ENCODE measurements around the gene CSTB. TPM values are rescaled to one million over a fixed set of nuclear protein-coding genes. Genes with fewer than 3 reads are reported as not detected.

CSTB gene
- total and polyA plus RNA-seq, 7 experiments from 2014 or later = 14.7 to 66.5 (median 37.9) TPM

DNA sequence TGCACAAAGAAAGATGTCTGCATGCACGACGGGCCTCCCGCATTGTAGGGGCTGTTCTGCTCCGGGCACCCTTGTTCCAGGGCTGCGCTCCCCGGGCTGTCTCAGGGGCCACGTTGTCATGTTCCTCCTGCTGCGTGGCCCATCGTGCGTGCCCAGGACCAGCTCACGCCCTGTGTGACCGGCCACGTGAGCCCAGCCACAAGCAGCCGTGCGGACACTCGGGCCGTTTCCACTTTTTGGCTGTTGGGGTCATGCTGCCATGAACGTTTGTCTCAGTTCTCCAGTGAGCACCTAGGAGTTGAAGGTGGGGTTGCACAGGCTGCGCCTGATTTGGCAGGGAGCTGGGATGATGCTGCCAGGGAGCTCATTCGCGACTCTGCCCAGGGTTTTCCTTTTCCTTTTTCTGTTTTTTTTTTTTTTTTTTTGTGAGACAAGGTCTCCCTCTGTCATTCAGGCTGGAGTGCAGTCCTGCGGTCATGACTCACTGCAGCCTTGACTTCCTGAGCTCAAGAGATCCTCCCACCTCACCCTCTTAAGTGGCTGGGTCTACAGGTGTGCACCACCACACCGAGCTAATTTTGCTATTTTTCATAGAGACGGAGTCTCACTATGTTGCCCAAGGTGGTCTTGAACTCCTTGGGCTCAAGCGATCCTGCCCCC is 39.8 kb downstream of the CSTB start:
- Histone ChIP-seq H3K4me1 (ENCODE audit: control insufficient read depth in 2 of 2, insufficient read depth in 2 of 2, low read length in 2 of 2) (no peaks in the 10 kb centered on the region), H3K9me3 (ENCODE audit: control insufficient read depth in 2 of 3, low read length in 3 of 3) (no peaks in the 10 kb centered on the region), H3K4me3 (ENCODE audit: low read length) (no peak overlapping the region), H3K27ac (ENCODE audit: low read depth, low read length) (no peak overlapping the region), H3K27me3 (ENCODE audit: control insufficient read depth in 2 of 2, insufficient read depth in 2 of 2, low read length in 2 of 2) (no peaks in the 10 kb centered on the region), H3K36me3 (ENCODE audit: control insufficient read depth in 2 of 3, insufficient read depth in 3 of 3, low read length in 3 of 3) (peaks cover 0 to 27% (median 3%) of the 10 kb centered on the region in 3 experiments)
- ATAC-seq (no peak), DNase-seq (no peak)
- Mint-ChIP-seq H3K27ac (peak overlapping the region in 1 of 9 donors; percentile 23), H3K36me3 (peaks cover 0 to 13% (median 0%) of the 10 kb centered on the region in 5 donors), H3K9me3 (no peaks in the 10 kb centered on the region), H3K27me3 (no peaks in the 10 kb centered on the region), H3K4me1 (peaks cover 15 to 34% (median 22%) of the 10 kb centered on the region in 7 donors), H3K4me3 (no peak overlapping the region)
- CTCF ChIA-PET = interaction anchor here (0.5 kb wide), 1 partner anchor 15 kb away, joined by 3 read pairs; no protein-coding TSS in a partner anchor
- POLR2A ChIA-PET = interaction anchor here (0.6 kb wide), 2 partner anchors 9 to 267 kb away, joined by 3 read pairs; no protein-coding TSS in a partner anchor
- intact Hi-C loops (cut with micrococcal nuclease) = no loop called here

DNA sequence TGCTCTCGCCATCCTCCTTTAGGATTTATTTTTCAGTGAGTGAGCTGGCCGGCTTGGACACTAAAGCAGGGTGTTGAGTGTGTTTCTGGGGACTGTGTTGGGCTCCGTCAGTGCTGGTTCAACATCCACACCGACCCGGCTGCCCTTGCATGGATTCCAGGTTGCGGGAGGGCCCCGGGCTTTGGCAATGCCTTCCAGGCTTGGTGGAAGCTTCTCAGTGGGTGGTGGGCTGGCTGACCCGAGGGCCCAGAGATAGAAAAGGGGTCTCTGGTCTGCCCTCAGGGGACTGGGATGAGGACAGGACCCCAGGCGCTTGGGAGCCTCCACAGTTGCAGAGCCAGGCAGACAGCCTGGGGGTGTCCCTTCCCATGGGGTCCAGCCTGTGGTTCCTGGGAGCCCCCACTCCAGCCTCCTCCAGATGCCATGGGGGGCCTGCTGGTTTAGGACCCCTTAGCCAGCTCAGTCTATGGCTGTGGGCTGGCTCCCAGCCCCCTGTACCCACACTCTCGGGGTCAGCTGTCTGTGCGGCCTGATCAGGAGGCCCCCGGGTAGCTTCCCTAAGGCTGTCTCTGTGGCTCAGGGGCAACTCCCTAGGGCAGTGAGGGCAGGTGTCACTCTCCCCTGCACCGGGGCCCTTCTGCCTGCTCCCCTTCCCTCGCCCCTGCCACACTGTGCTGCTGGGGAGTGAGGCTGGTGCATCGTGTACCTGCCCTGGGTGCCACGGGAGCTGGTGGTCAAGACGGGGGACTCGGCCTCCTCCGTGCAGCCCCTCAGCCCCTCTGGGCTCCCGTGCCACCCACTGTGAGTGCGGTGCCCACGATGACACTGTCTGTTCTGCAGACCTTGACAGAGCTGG is 40.6 kb downstream of the CSTB start:
- ATAC-seq (no peak), DNase-seq (no peak)
- Histone ChIP-seq H3K27ac (ENCODE audit: low read depth, low read length) (no peak overlapping the region), H3K27me3 (ENCODE audit: control insufficient read depth in 2 of 2, insufficient read depth in 2 of 2, low read length in 2 of 2) (no peaks in the 10 kb centered on the region), H3K4me3 (ENCODE audit: low read length) (no peak overlapping the region), H3K4me1 (ENCODE audit: control insufficient read depth in 2 of 2, insufficient read depth in 2 of 2, low read length in 2 of 2) (no peaks in the 10 kb centered on the region), H3K36me3 (ENCODE audit: control insufficient read depth in 2 of 3, insufficient read depth in 3 of 3, low read length in 3 of 3) (peaks cover 0 to 27% (median 3%) of the 10 kb centered on the region in 3 experiments), H3K9me3 (ENCODE audit: control insufficient read depth in 2 of 3, low read length in 3 of 3) (no peaks in the 10 kb centered on the region)
- ChIA-PET POLR2A (no interaction called here), CTCF (interaction anchor here (0.5 kb wide), 1 partner anchor 14 kb away, joined by 3 read pairs; no protein-coding TSS in a partner anchor)
- Mint-ChIP-seq H3K4me1 (peaks cover 20 to 34% (median 22%) of the 10 kb centered on the region in 7 donors), H3K36me3 (peaks cover 0 to 15% (median 0%) of the 10 kb centered on the region in 5 donors), H3K9me3 (no peaks in the 10 kb centered on the region), H3K4me3 (no peak overlapping the region), H3K27me3 (no peaks in the 10 kb centered on the region), H3K27ac (peak overlapping the region in 1 of 9 donors; percentile 51)
- intact Hi-C loops (cut with micrococcal nuclease) = no loop called here

DNA sequence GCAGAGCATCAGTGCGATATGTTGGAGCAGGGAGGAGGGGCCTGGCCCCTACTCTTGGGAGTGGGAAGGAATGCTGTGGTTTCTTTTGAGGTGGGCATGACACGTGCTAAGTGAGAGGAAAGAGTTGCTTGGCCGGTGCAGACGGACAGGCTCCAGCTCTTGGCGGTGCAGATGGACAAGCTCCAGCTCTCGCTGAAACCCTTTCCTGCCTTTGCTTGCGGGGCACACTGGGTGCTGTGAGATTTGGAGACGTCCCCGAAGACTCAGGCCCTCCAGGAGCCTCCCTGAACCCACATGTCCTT is 41.2 kb downstream of the CSTB start:
- Histone ChIP-seq H3K4me3 (ENCODE audit: low read length) (no peak overlapping the region), H3K36me3 (ENCODE audit: control insufficient read depth in 2 of 3, insufficient read depth in 3 of 3, low read length in 3 of 3) (peaks cover 0 to 27% (median 3%) of the 10 kb centered on the region in 3 experiments), H3K9me3 (ENCODE audit: control insufficient read depth in 2 of 3, low read length in 3 of 3) (no peaks in the 10 kb centered on the region), H3K4me1 (ENCODE audit: control insufficient read depth in 2 of 2, insufficient read depth in 2 of 2, low read length in 2 of 2) (no peaks in the 10 kb centered on the region), H3K27me3 (ENCODE audit: control insufficient read depth in 2 of 2, insufficient read depth in 2 of 2, low read length in 2 of 2) (no peaks in the 10 kb centered on the region), H3K27ac (ENCODE audit: low read depth, low read length) (no peak overlapping the region)
- POLR2A ChIA-PET = no interaction called here
- Mint-ChIP-seq H3K4me3 (no peak overlapping the region), H3K4me1 (peaks cover 17 to 36% (median 23%) of the 10 kb centered on the region in 7 donors), H3K9me3 (no peaks in the 10 kb centered on the region), H3K36me3 (peaks cover 0 to 15% (median 0%) of the 10 kb centered on the region in 5 donors), H3K27me3 (no peaks in the 10 kb centered on the region), H3K27ac (peak overlapping the region in 3 of 9 donors; percentile 19 to 51 (median 38))
- CTCF ChIA-PET = no interaction called here
- intact Hi-C loops (cut with micrococcal nuclease) = no loop called here
- DNase-seq (no peak), ATAC-seq (no peak)

DNA sequence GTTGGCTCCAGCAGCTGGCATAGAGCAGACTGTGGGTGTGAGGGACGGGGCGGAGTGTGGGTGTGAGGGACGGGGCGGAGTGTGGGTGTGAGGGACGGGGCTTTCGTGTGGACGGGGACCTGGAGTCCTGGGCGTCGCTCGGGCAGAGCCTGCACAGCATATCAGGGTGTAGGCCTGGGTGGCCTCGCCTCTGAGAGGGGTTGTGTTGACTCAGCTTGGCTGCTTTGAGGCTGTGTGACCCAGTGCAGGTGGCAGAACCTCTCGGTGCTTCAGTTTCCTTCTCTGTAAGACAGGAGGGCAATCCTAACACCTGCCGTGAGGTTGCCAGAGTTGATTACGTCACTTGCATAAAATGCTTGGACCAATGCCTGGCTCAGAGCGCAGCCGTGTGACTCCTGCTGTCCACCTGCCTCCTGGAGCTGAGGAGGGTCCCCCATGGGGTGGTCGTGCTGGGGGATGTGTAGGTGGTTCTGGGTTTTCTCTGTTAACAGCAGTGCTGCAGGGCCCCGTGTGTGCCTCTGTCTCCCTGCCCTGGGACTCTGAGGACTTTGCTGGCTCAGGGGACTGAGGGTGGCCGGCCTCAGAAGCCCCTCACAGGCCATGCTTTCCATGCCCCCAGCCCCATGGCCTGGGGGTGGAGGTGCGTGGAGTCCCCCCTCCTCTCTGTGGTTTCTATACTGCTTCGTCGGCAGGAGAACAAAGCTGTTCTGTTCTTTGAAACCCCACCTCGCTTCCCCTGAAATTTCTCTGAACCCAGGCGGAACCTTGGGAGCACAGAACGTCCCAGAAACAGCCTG is 41.8 kb downstream of the CSTB start:
- Mint-ChIP-seq H3K4me1 (peaks cover 20 to 41% (median 27%) of the 10 kb centered on the region in 7 donors), H3K36me3 (peaks cover 0 to 13% (median 0%) of the 10 kb centered on the region in 5 donors), H3K4me3 (peak overlapping the region in 4 of 10 donors; percentile 12 to 76 (median 72)), H3K9me3 (no peaks in the 10 kb centered on the region), H3K27ac (peak overlapping the region in 5 of 9 donors; percentile 28 to 95 (median 65)), H3K27me3 (no peaks in the 10 kb centered on the region)
- DNase-seq (no peak), ATAC-seq (no peak)
- POLR2A ChIA-PET = no interaction called here
- CTCF ChIA-PET = no interaction called here
- H3K4me1 ChIP-seq (ENCODE audit: control insufficient read depth in 2 of 2, insufficient read depth in 2 of 2, low read length in 2 of 2) = no peaks in the 10 kb centered on the region
- H3K9me3 ChIP-seq (ENCODE audit: control insufficient read depth in 2 of 3, low read length in 3 of 3) = no peaks in the 10 kb centered on the region
- no peaks in the 10 kb centered on the region for H3K27me3 ChIP-seq (ENCODE audit: control insufficient read depth in 2 of 2, insufficient read depth in 2 of 2, low read length in 2 of 2)
- H3K4me3 ChIP-seq (ENCODE audit: low read length) = no peak overlapping the region
- no peak overlapping the region for H3K27ac ChIP-seq (ENCODE audit: low read depth, low read length)
- intact Hi-C loops (cut with micrococcal nuclease) = no loop called here
- peaks cover 0 to 27% (median 3%) of the 10 kb centered on the region in 3 experiments for H3K36me3 ChIP-seq (ENCODE audit: control insufficient read depth in 2 of 3, insufficient read depth in 3 of 3, low read length in 3 of 3)

DNA sequence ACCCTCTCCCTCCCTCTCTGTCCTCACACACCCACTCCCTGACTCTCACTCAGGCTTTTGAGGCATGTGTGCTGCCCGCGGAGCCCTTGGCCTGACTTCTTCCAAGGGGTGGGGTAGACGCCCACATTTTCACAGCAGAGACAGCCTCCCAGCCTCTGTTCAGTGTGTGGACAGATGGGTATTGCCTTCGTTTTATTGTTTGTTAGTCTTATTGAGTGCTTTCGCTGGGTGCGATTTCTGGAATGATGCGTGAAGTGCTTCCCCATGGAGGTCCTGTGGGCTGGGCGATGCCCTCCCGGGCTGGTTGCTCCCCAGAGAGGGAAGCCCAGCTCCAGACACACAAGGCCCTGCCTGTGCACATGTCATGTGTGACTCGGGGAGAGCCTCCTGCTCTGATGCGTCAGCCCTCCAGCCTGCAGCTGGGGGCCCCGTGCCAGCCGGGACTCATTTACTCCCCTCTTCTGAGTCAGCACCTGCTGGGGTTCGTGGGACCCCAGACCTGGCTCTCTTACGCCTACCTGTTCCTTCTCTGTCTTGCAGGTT is 42.5 kb downstream of the CSTB start:
- Histone ChIP-seq H3K9me3 (ENCODE audit: control insufficient read depth in 2 of 3, low read length in 3 of 3) (no peaks in the 10 kb centered on the region), H3K4me1 (ENCODE audit: control insufficient read depth in 2 of 2, insufficient read depth in 2 of 2, low read length in 2 of 2) (no peaks in the 10 kb centered on the region), H3K27me3 (ENCODE audit: control insufficient read depth in 2 of 2, insufficient read depth in 2 of 2, low read length in 2 of 2) (no peaks in the 10 kb centered on the region), H3K27ac (ENCODE audit: low read depth, low read length) (no peak overlapping the region), H3K4me3 (ENCODE audit: low read length) (no peak overlapping the region), H3K36me3 (ENCODE audit: control insufficient read depth in 2 of 3, insufficient read depth in 3 of 3, low read length in 3 of 3) (peaks cover 0 to 27% (median 3%) of the 10 kb centered on the region in 3 experiments)
- CTCF ChIA-PET = no interaction called here
- peaks cover 0 to 9% (median 0%) of the 10 kb centered on the region in 5 donors for H3K36me3 Mint-ChIP-seq
- H3K9me3 Mint-ChIP-seq = no peaks in the 10 kb centered on the region
- ATAC-seq (no peak), DNase-seq (peak in 1 of 9 donors; percentile 14)
- POLR2A ChIA-PET = no interaction called here
- peak overlapping the region in 5 of 9 donors; percentile 28 to 95 (median 85) for H3K27ac Mint-ChIP-seq
- intact Hi-C loops (cut with micrococcal nuclease) = no loop called here
- peak overlapping the region in 5 of 10 donors; percentile 4 to 76 (median 71) for H3K4me3 Mint-ChIP-seq
- H3K4me1 Mint-ChIP-seq = peaks cover 26 to 43% (median 30%) of the 10 kb centered on the region in 7 donors
- no peaks in the 10 kb centered on the region for H3K27me3 Mint-ChIP-seq

DNA sequence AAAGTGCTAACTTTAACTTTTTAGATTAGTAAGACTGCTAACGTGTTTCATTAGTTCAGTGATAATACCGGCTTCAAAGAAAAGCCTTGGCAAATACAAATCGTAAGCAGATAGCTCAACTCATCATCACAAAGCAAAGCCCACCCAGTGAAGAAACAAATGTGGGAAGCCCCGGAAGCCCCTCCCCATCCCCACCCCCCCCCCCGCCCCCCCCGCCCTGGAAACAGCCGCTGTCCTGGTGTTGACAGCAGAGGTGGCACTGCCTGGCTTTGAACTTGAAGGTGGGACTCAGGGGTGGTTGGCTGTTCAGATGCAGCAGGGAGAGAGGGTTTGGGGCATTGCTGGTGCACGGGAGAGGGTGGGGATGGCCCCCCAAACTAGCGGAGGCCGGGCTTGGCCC is 43.0 kb downstream of the CSTB start:
- POLR2A ChIA-PET = interaction anchor here (1.0 kb wide), 1 partner anchor 11 kb away, joined by 3 read pairs; no protein-coding TSS in a partner anchor
- H3K27me3 Mint-ChIP-seq = no peaks in the 10 kb centered on the region

More for the DNA sequence above, 43.0 kb downstream of the CSTB start:
- Mint-ChIP-seq H3K4me1 (peaks cover 29 to 48% (median 36%) of the 10 kb centered on the region in 7 donors), H3K36me3 (peaks cover 0 to 6% (median 0%) of the 10 kb centered on the region in 5 donors), H3K27ac (peak overlapping the region in 3 of 9 donors; percentile 85 to 95 (median 92)), H3K4me3 (peak overlapping the region in 3 of 10 donors; percentile 19 to 72 (median 25)), H3K9me3 (no peaks in the 10 kb centered on the region)
- Histone ChIP-seq H3K36me3 (ENCODE audit: control insufficient read depth in 2 of 3, insufficient read depth in 3 of 3, low read length in 3 of 3) (peaks cover 0 to 26% (median 1%) of the 10 kb centered on the region in 3 experiments), H3K4me1 (ENCODE audit: control insufficient read depth in 2 of 2, insufficient read depth in 2 of 2, low read length in 2 of 2) (peaks cover 4% of the 10 kb centered on the region in 2 donors), H3K4me3 (ENCODE audit: low read length) (no peak overlapping the region), H3K9me3 (ENCODE audit: control insufficient read depth in 2 of 3, low read length in 3 of 3) (no peaks in the 10 kb centered on the region), H3K27me3 (ENCODE audit: control insufficient read depth in 2 of 2, insufficient read depth in 2 of 2, low read length in 2 of 2) (no peaks in the 10 kb centered on the region), H3K27ac (ENCODE audit: low read depth, low read length) (no peak overlapping the region)
- CTCF ChIA-PET = no interaction called here
- DNase-seq (peak in 3 of 9 donors; percentile 18 to 45 (median 28)), ATAC-seq (no peak)
- intact Hi-C loops (cut with micrococcal nuclease) = no loop called here
